ENCODE results near the gene CEP164.

DNA sequence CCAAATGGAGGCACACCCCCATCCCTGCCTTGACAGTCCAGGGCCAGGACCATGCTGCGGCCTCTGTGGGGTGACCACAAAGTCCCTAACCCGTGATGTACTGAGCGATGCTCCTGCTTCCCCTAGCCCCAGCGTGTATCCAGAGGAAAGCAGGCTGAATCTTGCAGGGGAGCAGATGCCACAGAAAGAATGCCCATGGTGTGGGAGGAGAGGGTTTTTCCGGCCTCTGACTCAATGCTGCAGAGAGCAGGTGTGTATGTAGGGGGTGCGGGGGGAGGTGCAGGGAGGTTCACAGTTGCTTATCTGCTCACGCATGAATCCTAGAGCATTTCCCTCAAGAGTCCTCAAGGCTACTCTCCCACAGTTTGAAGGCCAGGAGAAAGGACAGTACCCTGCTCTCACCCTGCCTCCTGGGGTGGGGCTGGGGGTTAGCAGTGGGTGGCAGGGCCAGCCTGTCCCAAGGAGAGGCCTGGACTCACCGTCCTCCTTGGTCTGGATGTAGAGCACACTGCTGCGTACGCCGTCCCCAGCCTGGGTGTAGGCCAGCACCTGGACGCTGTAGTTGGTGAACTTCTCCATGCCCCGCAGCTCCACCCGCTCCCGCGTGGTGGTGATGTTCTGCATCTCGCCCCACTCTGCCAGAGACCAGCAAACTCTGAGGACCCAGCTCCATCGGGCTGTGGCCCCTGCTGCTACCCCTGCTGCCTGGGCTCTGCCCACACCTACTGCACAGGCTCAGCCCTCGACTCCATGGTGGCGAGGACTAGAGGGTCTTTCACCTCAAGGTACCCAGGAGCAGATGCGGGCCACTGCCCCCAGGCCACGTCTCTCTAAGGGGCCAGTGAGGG is 130.8 kb downstream of the CEP164 start:
- TF ChIP-seq FOXP1 (CRISPR knock-in tag; IDR thresholded peaks at IDR 0.05; ENCODE audit: borderline replicate concordance) = no peak
- TF ChIP-seq, protein P1, sequence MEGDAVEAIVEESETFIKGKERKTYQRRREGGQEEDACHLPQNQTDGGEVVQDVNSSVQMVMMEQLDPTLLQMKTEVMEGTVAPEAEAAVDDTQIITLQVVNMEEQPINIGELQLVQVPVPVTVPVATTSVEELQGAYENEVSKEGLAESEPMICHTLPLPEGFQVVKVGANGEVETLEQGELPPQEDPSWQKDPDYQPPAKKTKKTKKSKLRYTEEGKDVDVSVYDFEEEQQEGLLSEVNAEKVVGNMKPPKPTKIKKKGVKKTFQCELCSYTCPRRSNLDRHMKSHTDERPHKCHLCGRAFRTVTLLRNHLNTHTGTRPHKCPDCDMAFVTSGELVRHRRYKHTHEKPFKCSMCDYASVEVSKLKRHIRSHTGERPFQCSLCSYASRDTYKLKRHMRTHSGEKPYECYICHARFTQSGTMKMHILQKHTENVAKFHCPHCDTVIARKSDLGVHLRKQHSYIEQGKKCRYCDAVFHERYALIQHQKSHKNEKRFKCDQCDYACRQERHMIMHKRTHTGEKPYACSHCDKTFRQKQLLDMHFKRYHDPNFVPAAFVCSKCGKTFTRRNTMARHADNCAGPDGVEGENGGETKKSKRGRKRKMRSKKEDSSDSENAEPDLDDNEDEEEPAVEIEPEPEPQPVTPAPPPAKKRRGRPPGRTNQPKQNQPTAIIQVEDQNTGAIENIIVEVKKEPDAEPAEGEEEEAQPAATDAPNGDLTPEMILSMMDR (IDR thresholded peaks at IDR 0.05) = no peak
- TF ChIP-seq, protein P2, sequence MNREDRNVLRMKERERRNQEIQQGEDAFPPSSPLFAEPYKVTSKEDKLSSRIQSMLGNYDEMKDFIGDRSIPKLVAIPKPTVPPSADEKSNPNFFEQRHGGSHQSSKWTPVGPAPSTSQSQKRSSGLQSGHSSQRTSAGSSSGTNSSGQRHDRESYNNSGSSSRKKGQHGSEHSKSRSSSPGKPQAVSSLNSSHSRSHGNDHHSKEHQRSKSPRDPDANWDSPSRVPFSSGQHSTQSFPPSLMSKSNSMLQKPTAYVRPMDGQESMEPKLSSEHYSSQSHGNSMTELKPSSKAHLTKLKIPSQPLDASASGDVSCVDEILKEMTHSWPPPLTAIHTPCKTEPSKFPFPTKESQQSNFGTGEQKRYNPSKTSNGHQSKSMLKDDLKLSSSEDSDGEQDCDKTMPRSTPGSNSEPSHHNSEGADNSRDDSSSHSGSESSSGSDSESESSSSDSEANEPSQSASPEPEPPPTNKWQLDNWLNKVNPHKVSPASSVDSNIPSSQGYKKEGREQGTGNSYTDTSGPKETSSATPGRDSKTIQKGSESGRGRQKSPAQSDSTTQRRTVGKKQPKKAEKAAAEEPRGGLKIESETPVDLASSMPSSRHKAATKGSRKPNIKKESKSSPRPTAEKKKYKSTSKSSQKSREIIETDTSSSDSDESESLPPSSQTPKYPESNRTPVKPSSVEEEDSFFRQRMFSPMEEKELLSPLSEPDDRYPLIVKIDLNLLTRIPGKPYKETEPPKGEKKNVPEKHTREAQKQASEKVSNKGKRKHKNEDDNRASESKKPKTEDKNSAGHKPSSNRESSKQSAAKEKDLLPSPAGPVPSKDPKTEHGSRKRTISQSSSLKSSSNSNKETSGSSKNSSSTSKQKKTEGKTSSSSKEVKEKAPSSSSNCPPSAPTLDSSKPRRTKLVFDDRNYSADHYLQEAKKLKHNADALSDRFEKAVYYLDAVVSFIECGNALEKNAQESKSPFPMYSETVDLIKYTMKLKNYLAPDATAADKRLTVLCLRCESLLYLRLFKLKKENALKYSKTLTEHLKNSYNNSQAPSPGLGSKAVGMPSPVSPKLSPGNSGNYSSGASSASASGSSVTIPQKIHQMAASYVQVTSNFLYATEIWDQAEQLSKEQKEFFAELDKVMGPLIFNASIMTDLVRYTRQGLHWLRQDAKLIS (CRISPR knock-in tag; IDR thresholded peaks at IDR 0.05; ENCODE audit: borderline replicate concordance) = no peak
